Neural cell (in vitro differentiated cells): ENCODE measurements around the gene SLC39A13. TPM values are rescaled to one million over a fixed set of nuclear protein-coding genes. Genes with fewer than 3 reads are reported as not detected.

ENCODE experiments used
- H2AFZ ChIP-seq: fragments of 200-600, 300-800 bp; sonication (generic), shearing (Covaris generic); 2 replicates; pipeline ENCODE4 v1.6.0; 2014; ENCODE audit warnings: low read depth, mild to moderate bottlenecking, antibody characterized with exemption, low read length, moderate library complexity
- H3F3A ChIP-seq: fragments of 200-600 bp; shearing (Covaris generic); 2 replicates; pipeline ENCODE4 v1.6.1; 2016; ENCODE audit warnings: mild to moderate bottlenecking, moderate library complexity, mixed read lengths, antibody characterized with exemption, low read length; ENCODE audit not compliant: insufficient read depth, poor library complexity, severe bottlenecking
- H3K27ac ChIP-seq: fragments of 200-600, 300-800 bp; sonication (generic), shearing (Covaris generic); 2 replicates; pipeline ENCODE4 v1.5.1; 2014; ENCODE audit warnings: mild to moderate bottlenecking, low read length, moderate library complexity
- H3K27me3 ChIP-seq: fragments of 300-800, 200-600 bp; sonication (generic), shearing (Covaris generic); 2 replicates; pipeline ENCODE4 v1.6.0; 2014; ENCODE audit warnings: mild to moderate bottlenecking, low read depth, low read length, moderate library complexity; ENCODE audit not compliant: insufficient read depth
- H3K36me3 ChIP-seq: fragments of 300-800, 200-600 bp; sonication (generic), shearing (Covaris generic); 2 replicates; pipeline ENCODE4 v1.5.1; 2014; ENCODE audit warnings: mild to moderate bottlenecking, antibody characterized with exemption, low read length, moderate library complexity; ENCODE audit not compliant: insufficient read depth
- H3K4me2 ChIP-seq: fragments of 300-800, 200-600 bp; sonication (generic), shearing (Covaris generic); 2 replicates; pipeline ENCODE4 v1.6.0; 2014; ENCODE audit warnings: mild to moderate bottlenecking, low read length
- H3K4me3 ChIP-seq: fragments of 300-800, 200-600 bp; sonication (generic), shearing (Covaris generic); 2 replicates; pipeline ENCODE4 v1.5.1; 2014; ENCODE audit warnings: mild to moderate bottlenecking, low read length, moderate library complexity
- H3K79me2 ChIP-seq: fragments of 200-600 bp; shearing (Covaris generic); replicated peaks from 2 replicates; pipeline ENCODE4 v1.6.0; 2014; ENCODE audit warnings: mild to moderate bottlenecking, low read length, moderate library complexity; ENCODE audit not compliant: insufficient read depth
- H3K9ac ChIP-seq: fragments of 300-800, 200-600 bp; sonication (generic), shearing (Covaris generic); 2 replicates; pipeline ENCODE4 v1.6.1; 2016; ENCODE audit warnings: mild to moderate bottlenecking, low read length, mixed read lengths
- H3K9me2 ChIP-seq: fragments of 200-600 bp; shearing (Covaris generic); 2 replicates; pipeline ENCODE4 v1.6.1; 2016; ENCODE audit warnings: mild to moderate bottlenecking, low read length, mixed read lengths; ENCODE audit not compliant: insufficient read depth
- H3K9me3 ChIP-seq: fragments of 200-600, 300-800 bp; sonication (generic), shearing (Covaris generic); 2 replicates; pipeline ENCODE4 v1.6.1; 2016; ENCODE audit warnings: mild to moderate bottlenecking, mixed run types, low read length, moderate library complexity, mixed read lengths
- H4K20me1 ChIP-seq: fragments of 200-600 bp; shearing (Covaris generic); 2 replicates; pipeline ENCODE4 v1.6.1; 2016; ENCODE audit warnings: mild to moderate bottlenecking, mixed run types; ENCODE audit not compliant: insufficient read depth
- CTCF ChIP-seq: fragments of 450-650 bp; IDR thresholded peaks from 2 replicates; pipeline ENCODE4 v1.5.1; 2014; ENCODE audit warnings: antibody characterized with exemption, mild to moderate bottlenecking, moderate library complexity; ENCODE audit not compliant: poor library complexity, severe bottlenecking
- EP300 ChIP-seq: fragments of 450-650 bp; conservative IDR thresholded peaks from 2 replicates; pipeline ENCODE4 v1.6.1; 2014; ENCODE audit warnings: antibody characterized with exemption, mild to moderate bottlenecking, moderate library complexity; ENCODE audit not compliant: poor library complexity, severe bottlenecking
- EZH2 ChIP-seq: fragments of 200-600, 300-800 bp; shearing (Covaris generic), sonication (generic); IDR thresholded peaks from 2 replicates; pipeline ENCODE4 v1.6.1; 2014; ENCODE audit warnings: antibody characterized with exemption, low read length, borderline replicate concordance, mild to moderate bottlenecking; ENCODE audit not compliant: insufficient read depth, poor library complexity, severe bottlenecking
- MXI1 ChIP-seq: fragments of 450-650 bp; conservative IDR thresholded peaks from 2 replicates; pipeline ENCODE4 v1.6.1; 2014; ENCODE audit warnings: antibody characterized with exemption, mild to moderate bottlenecking; ENCODE audit not compliant: poor library complexity, severe bottlenecking
- POLR2AphosphoS5 ChIP-seq: IDR thresholded peaks from 2 replicates; pipeline ENCODE4 v1.6.1; 2012
- RAD21 ChIP-seq: fragments of 450-650 bp; conservative IDR thresholded peaks from 2 replicates; pipeline ENCODE4 v1.6.1; 2014; ENCODE audit warnings: antibody characterized with exemption, mild to moderate bottlenecking, moderate library complexity
- REST ChIP-seq: IDR thresholded peaks from 2 replicates; pipeline ENCODE4 v1.6.1; 2012; ENCODE audit warnings: borderline replicate concordance
- SMC3 ChIP-seq: fragments of 450-650 bp; conservative IDR thresholded peaks from 2 replicates; pipeline ENCODE4 v1.6.1; 2014; ENCODE audit warnings: antibody characterized with exemption, mild to moderate bottlenecking, moderate library complexity; ENCODE audit not compliant: poor library complexity
- TAF1 ChIP-seq: IDR thresholded peaks from 2 replicates; pipeline ENCODE4 v1.6.1; 2012; ENCODE audit warnings: low read depth
- polyA plus RNA-seq: library from polyadenylated mRNA; depleted of rRNA; stranded (reverse); fragments of >200 nt; gene quantifications from 2 replicates; pipeline ENCODE4 v1.2.3, GENCODE V29; 2014

Gene SLC39A13
- polyA plus RNA-seq, 1 donor from 2014 or later: 48.0 TPM

GRCh38 chr11:47360341-47360740 is 48.0 kb upstream of the SLC39A13 start:
- no peak for TF ChIP-seq MXI1
- no peak for TF ChIP-seq POLR2AphosphoS5
- no peak for TF ChIP-seq CTCF
- TF ChIP-seq EZH2: no peak
- no peak for TF ChIP-seq RAD21
- TF ChIP-seq EP300: no peak
- no peak for TF ChIP-seq SMC3
- no peak for TF ChIP-seq TAF1
- no peak for TF ChIP-seq REST
- Histone ChIP-seq H4K20me1 (no peaks in the 10 kb centered on the region), H3F3A (no peaks in the 10 kb centered on the region), H3K27ac (no peak overlapping the region), H2AFZ (no peak overlapping the region), H3K36me3 (no peaks in the 10 kb centered on the region), H3K9me2 (no peaks in the 10 kb centered on the region), H3K9ac (no peak overlapping the region), H3K79me2 (no peaks in the 10 kb centered on the region), H3K9me3 (no peaks in the 10 kb centered on the region), H3K4me3 (no peak overlapping the region), H3K4me2 (no peak overlapping the region), H3K27me3 (no peaks in the 10 kb centered on the region)

GRCh38 chr11:47361419-47361818 is 47.0 kb upstream of the SLC39A13 start:
- TF ChIP-seq EZH2 (no peak), SMC3 (no peak)
- Histone ChIP-seq H3K79me2 (no peaks in the 10 kb centered on the region), H3K9me3 (no peaks in the 10 kb centered on the region), H3K4me2 (no peak overlapping the region), H3K27ac (no peak overlapping the region), H3K4me3 (no peak overlapping the region), H3F3A (no peaks in the 10 kb centered on the region), H3K27me3 (no peaks in the 10 kb centered on the region), H4K20me1 (no peaks in the 10 kb centered on the region), H3K36me3 (no peaks in the 10 kb centered on the region), H2AFZ (no peak overlapping the region), H3K9ac (no peak overlapping the region), H3K9me2 (no peaks in the 10 kb centered on the region)

GRCh38 chr11:47366020-47366490 is 42.3 kb upstream of the SLC39A13 start:
- Histone ChIP-seq H3K9ac (no peak overlapping the region), H3F3A (no peaks in the 10 kb centered on the region), H3K79me2 (no peaks in the 10 kb centered on the region), H3K9me2 (no peaks in the 10 kb centered on the region), H3K27me3 (no peaks in the 10 kb centered on the region), H3K4me3 (no peak overlapping the region), H2AFZ (no peak overlapping the region), H3K36me3 (no peaks in the 10 kb centered on the region), H3K9me3 (no peaks in the 10 kb centered on the region), H3K4me2 (no peak overlapping the region), H3K27ac (no peak overlapping the region), H4K20me1 (no peaks in the 10 kb centered on the region)
- TF ChIP-seq SMC3 (no peak), RAD21 (no peak)
